Measurements from ENCODE around the gene RRP9.

Gene RRP9

DNA sequence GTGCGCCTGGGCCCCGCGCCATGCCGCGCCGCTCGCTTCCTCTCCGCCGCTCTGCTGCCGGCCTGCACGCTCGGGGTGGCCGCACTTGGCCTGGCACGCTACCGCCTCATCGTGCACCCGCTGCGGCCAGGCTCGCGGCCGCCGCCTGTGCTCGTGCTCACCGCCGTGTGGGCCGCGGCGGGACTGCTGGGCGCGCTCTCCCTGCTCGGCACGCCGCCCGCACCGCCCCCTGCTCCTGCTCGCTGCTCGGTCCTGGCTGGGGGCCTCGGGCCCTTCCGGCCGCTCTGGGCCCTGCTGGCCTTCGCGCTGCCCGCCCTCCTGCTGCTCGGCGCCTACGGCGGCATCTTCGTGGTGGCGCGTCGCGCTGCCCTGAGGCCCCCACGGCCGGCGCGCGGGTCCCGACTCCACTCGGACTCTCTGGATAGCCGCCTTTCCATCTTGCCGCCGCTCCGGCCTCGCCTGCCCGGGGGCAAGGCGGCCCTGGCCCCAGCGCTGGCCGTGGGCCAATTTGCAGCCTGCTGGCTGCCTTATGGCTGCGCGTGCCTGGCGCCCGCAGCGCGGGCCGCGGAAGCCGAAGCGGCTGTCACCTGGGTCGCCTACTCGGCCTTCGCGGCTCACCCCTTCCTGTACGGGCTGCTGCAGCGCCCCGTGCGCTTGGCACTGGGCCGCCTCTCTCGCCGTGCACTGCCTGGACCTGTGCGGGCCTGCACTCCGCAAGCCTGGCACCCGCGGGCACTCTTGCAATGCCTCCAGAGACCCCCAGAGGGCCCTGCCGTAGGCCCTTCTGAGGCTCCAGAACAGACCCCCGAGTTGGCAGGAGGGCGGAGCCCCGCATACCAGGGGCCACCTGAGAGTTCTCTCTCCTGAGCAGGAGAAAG, 14.4 kb upstream of the RRP9 start:
- DNase-seq (ENCODE audit: low spot score): peak; percentile 64

DNA sequence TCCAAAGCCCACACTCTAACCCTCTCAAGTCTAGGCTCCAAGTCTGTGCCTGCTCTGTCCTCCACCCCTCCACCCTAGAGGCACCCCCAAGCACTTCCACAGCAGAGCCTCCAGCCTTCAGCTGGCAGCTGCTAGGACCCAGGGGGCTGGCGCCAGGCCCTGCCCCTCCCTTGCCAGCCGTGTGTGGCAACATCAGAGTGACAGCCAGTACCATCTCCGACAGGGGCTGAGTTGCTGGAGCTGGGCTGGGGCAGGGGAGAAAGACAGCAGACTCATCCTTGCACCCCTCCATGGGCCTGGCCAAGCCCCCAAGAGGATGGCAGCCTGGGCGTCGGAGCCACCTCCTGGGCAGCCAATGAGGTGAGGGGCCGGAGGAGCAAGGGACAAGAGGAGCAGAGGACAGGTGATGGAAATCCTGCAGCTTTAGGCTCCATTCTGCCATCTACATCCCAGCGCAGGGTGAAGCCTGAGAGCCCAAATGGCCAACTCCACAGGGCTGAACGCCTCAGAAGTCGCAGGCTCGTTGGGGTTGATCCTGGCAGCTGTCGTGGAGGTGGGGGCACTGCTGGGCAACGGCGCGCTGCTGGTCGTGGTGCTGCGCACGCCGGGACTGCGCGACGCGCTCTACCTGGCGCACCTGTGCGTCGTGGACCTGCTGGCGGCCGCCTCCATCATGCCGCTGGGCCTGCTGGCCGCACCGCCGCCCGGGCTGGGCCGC, 13.6 kb upstream of the RRP9 start, which contains the start of gene GPR62:
Gene GPR62 (plus strand): TSS at position 207 of the 718 bp plus-strand sequence. CDS start 272 bp downstream, at position 479.
- DNase-seq (ENCODE audit: low spot score): no peak

DNA sequence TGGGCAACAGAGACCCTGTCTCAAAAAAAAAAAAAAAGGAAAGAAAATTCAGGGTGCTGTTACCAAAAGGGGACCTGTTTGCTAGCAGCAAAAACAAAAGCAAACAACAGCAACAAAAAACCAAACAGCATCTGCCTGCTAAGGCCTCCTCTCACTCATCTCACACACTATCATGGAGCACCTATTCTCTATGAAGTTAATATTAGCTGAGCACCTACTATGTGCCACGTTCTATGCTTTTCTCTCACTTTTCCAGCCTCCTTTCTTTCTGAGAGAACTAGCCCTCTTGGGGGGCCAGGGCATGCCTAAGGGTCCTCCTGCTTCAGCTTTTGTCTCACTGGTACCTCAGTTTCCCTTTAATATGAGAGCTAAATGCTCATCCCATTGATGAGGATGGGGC, 13.0 kb upstream of the RRP9 start:
- no peak for DNase-seq (ENCODE audit: low spot score)

DNA sequence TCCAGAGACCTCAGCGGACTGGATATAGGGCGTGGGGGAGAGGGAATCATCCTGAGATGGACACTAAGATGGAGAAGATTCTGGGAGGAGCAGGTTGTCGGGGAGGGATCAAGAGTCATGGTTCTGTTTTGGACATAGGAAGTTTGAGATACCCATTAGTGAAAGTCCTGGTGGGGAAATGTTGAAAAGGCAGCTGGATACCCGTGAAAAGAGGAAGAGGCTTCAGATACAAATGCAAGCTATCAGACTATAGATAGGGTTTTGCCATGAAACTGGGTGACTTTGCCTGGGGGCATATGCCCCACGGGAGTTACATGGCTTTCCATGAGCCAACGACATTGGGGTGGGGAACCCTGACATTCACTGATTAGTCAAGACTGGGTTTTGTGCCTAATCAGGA, 12.4 kb upstream of the RRP9 start:
- no peak for DNase-seq (ENCODE audit: low spot score)

DNA sequence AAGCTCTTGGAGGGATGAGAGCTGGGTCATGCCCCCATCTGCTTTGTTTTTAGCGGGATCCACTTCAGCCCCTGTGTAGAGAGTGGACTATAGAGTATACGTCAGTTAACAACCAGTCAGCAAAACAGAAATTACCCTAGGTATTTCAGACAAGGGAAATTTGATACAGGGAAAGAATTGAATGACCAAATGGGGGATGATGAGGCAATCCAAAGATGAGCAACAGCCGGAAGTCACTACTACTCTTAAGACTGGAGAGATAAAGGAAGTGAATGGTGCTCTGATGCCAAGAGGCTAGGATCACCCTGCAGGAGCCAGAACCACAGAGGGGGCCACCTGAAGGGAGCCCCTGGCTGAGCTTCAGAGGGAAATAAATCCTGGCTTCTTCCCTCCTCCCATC, 11.7 kb upstream of the RRP9 start:
- no peak for DNase-seq (ENCODE audit: low spot score)

DNA sequence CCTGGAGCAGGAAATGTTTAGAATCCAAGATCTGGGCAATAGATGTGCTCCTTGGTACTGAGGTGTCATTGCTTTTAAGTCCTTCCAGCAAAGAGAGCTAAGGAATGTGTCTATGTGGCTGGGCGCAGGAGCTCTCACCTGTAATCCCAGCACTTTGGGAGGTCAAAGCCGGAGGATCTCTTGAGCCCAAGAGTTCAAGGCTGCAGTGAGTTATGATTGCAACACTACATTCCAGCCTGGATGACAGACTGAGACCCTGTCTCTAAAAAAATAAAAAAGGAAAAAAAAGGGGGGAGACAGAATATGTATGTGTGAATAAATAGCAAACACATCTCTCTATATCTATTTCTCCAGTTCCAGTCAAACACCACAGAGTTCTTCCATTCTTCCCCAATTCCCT, 9.2 kb upstream of the RRP9 start:
- DNase-seq (ENCODE audit: low spot score): no peak

DNA sequence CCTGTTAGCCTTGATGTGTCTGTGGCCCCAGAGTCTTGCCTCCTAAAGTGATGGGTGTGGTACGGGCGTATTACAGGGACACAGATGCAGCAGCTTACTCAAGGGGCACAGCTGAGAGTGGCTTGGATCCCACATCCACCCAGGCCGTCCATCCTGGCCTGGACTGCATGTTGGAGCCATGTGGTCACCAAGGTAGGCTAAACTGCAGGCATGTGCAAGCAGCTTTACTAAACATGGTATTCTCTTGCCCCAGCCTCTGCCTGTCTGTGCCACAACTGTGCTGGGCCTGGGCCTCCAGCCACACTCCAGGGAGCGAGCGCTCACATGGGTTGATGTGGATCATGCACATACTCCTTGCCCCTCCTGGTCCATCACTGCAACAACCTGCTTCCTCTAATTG, 7.4 kb upstream of the RRP9 start:
- no peak for DNase-seq (ENCODE audit: low spot score)

DNA sequence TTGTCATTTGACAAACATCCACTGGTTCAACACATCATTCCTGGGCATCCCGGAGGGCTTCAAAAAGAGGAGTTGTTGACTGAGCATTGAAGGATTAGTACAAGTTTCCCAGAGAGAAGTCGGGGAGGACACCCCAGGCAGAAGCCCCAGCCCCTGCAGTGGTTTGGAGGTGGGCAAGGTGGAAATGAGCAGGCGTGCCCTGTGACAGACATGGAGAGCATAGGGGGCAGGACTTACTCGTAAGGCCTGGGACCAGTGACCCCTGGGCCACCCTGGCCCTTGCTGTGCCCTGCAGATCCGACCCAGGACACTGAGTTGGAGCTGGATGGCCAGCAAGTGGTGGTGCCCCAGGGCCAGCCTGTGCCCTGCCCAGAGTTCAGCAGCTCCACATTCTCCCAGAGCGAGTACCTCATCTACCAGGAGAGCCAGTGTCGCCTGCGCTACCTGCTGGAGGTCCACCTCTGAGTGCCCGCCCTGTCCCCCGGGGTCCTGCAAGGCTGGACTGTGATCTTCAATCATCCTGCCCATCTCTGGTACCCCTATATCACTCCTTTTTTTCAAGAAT, 6.4 kb upstream of the RRP9 start:
- DNase-seq (ENCODE audit: low spot score): no peak

DNA sequence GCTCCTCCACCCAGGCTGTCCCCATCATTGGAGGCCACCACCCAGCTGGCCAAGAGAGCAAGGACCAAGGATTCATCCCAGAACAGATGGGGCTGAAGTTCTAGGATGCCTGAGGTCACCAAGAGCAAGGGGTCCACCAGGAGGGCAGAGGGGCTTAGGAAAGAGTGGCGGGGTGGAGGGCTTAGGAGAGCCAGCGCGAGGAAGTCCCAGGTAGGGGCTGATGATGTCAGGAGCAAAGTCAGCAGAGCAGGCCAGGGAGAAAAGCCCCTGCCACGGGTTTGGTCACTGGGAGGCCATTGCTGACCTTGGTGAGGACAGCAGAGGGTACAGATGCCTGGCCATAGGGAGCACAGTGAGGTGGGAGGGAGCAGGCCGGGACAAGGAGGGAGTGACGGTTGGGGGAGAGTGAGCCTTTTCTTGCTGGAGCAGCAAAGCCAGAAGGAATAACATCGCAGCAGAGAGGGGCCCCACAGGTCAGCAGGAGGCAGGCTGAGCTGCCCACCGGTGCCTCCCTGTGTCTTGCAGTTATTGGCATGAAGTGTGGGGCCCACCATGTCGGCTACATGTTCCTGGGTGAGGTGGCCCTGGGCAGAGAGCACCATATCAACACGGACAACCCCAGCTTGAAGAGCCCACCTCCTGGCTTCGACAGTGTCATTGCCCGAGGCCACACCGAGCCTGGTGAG, 5.7 kb upstream of the RRP9 start:
- DNase-seq (ENCODE audit: low spot score): no peak

DNA sequence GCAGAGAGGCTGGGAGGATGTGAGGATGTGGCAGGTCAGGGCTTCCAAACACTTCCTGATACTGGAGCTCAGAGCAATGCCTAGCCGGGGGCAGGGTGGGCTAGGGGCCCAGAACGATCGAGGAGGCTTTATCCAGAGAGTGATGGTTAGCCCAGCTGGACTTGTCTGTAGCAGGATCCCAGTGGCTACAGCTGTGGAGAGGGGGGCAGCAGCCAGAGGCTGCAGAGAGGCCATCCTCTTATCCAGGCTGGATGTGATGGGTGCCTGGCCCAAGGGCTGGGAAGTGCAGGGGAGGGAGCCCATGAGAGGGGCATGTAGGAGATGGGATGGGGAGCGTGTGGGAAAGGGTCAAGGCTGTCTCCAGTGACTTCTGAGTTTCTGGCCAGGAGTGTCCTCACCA, 5.1 kb upstream of the RRP9 start:
- no peak for DNase-seq (ENCODE audit: low spot score)

DNA sequence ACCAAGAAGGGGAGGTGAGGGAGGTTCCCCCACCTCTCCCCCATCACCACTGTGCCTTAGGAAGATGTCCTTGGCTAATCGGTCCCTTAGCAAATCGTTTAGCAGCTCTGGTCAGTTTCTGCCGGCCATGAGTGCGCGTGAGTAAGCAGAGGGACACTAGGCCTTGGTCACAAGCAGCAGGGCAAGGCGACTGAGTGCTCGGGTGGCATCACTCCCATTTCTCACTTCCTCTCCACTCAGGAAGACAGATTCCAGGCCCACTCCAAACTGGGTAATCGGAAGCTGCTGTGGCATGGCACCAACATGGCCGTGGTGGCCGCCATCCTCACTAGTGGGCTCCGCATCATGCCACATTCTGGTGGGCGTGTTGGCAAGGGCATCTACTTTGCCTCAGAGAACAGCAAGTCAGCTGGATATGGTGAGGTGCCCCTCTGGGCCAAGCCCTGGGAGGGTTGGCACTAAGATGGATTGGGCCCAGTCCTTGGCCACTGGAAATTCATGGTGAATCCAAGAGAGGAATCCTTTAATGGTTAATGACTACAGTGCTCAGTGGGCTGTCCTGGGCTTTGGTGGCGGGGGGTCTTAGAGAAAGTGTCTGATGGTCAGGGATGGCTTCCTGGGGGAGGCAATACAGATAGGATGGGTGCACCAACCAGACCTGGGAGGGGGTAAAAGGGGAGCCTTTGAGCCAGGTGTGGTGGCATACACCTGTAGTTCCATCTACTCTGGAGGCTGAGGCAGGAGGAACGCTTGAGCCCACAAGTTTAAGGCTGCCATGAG, 4.4 kb upstream of the RRP9 start:
- DNase-seq (ENCODE audit: low spot score): no peak

DNA sequence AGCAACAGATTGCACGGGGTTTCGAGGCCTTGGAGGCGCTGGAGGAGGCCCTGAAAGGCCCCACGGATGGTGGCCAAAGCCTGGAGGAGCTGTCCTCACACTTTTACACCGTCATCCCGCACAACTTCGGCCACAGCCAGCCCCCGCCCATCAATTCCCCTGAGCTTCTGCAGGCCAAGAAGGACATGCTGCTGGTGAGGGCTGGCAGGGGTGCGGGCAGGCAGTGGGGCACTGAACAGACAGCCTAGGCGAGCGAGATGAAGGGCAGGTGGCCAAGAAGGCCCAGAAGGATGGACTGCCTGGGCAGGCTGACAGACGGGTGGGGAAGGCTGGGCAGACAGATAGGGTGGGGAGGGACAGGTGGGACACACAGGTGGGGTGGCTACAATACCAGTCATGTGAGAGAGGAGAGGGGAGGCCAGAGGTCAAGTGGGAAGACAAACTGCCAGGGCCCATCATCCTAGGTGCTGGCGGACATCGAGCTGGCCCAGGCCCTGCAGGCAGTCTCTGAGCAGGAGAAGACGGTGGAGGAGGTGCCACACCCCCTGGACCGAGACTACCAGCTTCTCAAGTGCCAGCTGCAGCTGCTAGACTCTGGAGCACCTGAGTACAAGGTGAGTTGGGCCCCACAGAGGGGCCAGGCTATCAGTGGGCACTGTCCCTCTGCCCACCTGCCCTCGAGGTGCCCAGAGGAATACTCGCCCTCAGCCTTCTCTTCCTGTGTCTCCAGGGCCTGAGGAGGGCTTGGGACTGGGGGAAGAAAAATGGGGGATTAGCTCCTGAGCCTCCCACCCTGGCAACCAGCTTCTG, 3.5 kb upstream of the RRP9 start:
- no peak for DNase-seq (ENCODE audit: low spot score)

DNA sequence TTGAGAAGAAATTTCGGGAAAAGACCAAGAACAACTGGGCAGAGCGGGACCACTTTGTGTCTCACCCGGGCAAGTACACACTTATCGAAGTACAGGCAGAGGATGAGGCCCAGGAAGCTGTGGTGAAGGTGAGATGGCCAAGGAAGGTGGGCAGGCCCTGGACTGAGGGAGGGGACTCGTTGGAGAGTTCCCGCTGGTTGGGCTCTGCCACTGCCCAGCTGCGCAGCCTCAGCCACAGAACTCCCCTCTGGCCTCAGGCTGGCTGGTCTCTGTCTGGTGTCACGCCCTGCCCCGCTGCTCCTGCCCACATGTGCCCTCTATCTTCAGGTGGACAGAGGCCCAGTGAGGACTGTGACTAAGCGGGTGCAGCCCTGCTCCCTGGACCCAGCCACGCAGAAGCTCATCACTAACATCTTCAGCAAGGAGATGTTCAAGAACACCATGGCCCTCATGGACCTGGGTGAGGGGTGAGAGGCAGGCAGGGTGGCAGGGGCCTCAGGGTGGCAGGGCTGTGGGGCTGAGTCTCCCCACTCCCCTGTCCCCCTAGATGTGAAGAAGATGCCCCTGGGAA, 2.8 kb upstream of the RRP9 start:
- DNase-seq (ENCODE audit: low spot score): no peak

DNA sequence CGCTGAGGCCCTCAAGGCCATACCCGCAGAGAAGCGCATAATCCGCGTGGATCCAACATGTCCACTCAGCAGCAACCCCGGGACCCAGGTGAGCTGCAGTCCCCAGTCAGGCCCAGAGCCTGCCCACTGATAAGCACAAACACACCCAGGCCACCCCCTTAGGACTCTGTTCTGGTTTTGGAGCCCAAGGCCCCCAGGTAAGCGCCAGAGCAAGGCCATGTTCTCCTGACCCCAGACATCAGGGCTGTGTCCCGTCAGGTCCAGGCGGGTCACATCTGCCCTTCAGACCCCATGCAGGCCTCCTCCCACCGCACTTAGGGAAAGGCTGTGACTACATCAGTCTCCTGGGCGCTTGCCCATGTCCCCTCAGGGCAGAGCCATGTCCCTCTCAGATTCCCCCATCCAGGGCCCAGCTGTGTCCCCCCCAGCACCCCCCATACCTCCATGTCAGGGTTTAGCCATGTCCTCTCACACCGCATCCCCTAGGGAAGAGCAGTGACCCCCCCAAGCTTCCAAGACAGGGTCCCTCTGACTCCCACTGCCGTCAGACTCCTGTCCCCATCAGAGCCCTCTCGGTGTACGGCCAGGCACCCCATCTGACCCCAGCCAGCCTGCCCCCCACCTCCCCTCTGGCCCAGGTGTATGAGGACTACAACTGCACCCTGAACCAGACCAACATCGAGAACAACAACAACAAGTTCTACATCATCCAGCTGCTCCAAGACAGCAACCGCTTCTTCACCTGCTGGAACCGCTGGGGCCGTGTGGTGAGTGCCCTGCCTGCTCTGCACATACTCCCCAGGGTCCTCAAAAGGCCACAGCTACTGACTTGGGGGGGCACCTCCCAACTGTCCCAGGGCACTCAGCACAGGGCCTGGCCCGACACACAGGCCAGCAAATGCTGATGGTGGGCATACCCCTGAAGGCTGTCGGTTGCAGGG, 2.0 kb upstream of the RRP9 start:
- no peak for DNase-seq (ENCODE audit: low spot score)

DNA sequence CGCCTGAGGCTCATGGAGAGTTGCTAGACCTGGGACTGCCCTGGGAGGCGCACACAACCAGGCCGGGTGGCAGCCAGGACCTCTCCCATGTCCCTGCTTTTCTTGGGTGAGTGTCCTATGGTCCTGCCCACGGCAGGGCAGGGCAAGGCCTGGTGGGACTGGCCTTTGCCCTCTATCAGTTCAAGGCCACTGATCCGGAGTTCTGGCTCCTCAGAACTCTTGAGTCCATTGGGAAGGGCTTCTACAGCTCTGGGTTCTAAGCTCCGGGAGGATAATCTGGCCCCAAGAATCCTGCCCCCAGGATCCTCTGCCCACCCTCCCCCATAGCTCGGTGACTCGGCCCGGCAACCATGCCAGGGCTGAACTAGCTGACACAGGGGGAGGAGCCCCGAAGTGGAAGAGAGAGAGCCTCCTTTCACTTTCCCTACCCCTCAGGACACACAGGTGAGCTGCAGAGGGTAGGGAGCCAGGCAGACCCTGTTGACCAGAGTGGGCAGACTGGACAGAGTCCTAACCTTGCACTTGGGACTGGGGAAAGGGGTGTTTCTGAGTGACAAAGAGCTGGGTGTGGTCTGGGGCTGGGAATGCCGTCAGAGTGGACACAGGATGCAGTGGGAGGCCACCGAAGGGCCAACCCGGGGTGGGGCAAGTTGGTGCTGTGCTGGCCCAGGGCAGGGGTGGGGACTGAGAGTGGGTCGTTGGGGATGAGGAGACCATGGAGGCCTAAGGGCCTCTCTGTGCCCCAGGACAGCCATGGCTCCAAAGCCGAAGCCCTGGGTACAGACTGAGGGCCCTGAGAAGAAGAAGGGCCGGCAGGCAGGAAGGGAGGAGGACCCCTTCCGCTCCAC, 1.1 kb upstream of the RRP9 start:
- peak; percentile 31 for DNase-seq (ENCODE audit: low spot score)

DNA sequence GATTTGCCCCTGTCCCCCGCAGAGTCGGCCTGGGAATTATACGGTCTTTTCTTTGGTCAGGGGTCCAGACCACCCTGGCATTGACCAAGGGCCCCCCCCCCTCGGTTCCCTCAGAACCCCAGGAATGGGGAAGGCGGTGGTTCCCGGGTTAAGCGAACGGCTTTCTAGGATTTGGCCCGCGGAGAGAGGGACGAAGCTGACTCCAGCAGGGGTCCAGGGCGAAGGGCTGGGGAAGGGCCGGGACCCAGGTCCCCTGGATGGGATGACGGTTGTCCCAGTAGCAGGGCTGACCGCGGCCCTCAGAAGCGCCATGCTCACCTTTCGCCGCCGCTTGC, 274 bp downstream of the RRP9 start:
- no peak for DNase-seq (ENCODE audit: low spot score)

DNA sequence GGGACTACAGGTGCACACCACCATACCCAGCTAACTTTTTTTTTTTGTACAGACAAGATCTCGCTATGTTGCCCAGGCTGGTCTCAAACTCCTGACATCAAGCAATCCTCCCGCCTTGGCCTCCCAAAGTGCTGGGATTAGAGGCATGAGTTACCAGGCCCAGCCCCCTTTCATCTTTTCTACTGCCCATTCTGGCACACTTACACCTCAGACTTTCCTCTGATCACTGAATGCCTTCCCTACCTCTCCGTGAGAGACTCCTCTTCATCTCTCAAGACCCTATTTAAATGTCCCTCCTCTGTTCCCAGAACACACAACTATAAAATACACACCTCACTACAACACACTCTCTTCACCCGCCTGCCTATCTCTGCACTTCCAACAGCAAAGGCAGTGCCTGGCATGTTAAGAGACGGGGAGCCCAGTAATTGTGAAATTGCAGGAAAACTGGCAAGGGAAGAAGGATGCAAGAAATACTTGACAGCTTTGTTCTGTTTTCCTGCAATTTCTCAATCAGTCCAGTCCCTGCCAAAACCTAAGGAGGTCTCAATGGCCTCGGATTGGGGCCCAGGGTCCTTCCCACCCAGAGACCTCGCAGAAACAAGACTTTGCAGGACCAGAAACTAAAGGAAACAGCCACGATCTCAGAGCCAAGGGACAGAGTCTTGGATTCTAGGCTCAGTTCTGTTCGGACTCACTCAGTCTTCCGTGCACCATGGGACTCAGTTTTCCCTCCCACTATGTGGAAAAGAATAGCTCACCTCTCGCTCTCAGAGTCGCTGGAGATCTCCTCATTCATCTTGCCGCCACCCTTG, 849 bp downstream of the RRP9 start:
- no peak for DNase-seq (ENCODE audit: low spot score)

Data from kidney capillary endothelial cell (primary cell).